Measurements from ENCODE around the gene ANKRD29. TPM values are rescaled to one million over a fixed set of nuclear protein-coding genes. Genes with fewer than 3 reads are reported as not detected.

ANKRD29 gene
- polyA plus RNA-seq, 1 experiment = 0.15 TPM

- Histone ChIP-seq H3K4me3 (ENCODE audit: low read depth, low read length) (no peak overlapping the region), H3K9me3 (ENCODE audit: control insufficient read depth, insufficient read depth, low read length) (no peaks in the 10 kb centered on the region), H3K27ac (ENCODE audit: low read depth, low read length) (no peak overlapping the region), H3K27me3 (ENCODE audit: control insufficient read depth, insufficient read depth, low read length) (no peaks in the 10 kb centered on the region)
- DNase-seq (ENCODE audit: low read depth, low spot score) = no peak
- TF ChIP-seq, protein P1, sequence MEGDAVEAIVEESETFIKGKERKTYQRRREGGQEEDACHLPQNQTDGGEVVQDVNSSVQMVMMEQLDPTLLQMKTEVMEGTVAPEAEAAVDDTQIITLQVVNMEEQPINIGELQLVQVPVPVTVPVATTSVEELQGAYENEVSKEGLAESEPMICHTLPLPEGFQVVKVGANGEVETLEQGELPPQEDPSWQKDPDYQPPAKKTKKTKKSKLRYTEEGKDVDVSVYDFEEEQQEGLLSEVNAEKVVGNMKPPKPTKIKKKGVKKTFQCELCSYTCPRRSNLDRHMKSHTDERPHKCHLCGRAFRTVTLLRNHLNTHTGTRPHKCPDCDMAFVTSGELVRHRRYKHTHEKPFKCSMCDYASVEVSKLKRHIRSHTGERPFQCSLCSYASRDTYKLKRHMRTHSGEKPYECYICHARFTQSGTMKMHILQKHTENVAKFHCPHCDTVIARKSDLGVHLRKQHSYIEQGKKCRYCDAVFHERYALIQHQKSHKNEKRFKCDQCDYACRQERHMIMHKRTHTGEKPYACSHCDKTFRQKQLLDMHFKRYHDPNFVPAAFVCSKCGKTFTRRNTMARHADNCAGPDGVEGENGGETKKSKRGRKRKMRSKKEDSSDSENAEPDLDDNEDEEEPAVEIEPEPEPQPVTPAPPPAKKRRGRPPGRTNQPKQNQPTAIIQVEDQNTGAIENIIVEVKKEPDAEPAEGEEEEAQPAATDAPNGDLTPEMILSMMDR (IDR thresholded peaks at IDR 0.05; ENCODE audit: low read depth, low read length) = no peak
- ChIA-PET CTCF (interaction anchor here (1.0 kb wide), 1 partner anchor 15 kb away, joined by 3 read pairs; no protein-coding TSS in a partner anchor), POLR2A (no interaction called here)
Observed at GRCh38 chr18:23572570-23572969, 90.1 kb downstream of the ANKRD29 start.

DNA sequence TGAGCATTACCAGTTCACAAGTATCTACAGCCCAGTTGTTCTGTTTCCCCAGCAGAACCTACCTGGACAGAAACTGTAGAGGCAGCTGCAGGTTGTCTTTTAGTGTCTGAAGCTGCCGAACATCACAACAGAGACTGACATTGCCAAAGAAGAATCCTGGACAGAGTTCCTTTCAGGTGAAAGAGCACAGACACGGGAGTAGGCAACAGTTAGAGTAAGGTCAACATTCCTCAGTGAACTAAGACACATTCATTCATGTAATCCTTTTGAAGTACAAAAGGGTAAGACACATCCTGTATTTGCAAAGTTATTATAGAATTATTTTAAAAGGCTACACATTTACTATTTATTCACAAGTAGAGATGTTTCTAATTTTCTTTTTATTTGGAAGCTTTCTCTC, 90.7 kb downstream of the ANKRD29 start:
- no peak for DNase-seq (ENCODE audit: low read depth, low spot score)
- TF ChIP-seq, protein P1 (IDR thresholded peaks at IDR 0.05; ENCODE audit: low read depth, low read length) = no peak
- H3K27ac ChIP-seq (ENCODE audit: low read depth, low read length) = no peak overlapping the region
- H3K4me3 ChIP-seq (ENCODE audit: low read depth, low read length) = no peak overlapping the region
- ChIA-PET POLR2A (no interaction called here), CTCF (interaction anchor here (1.0 to 1.1 kb wide), 2 partner anchors 15 to 131 kb away, joined by 3 to 4 read pairs; no protein-coding TSS in a partner anchor)
- H3K27me3 ChIP-seq (ENCODE audit: control insufficient read depth, insufficient read depth, low read length) = no peaks in the 10 kb centered on the region
- no peaks in the 10 kb centered on the region for H3K9me3 ChIP-seq (ENCODE audit: control insufficient read depth, insufficient read depth, low read length)

DNA sequence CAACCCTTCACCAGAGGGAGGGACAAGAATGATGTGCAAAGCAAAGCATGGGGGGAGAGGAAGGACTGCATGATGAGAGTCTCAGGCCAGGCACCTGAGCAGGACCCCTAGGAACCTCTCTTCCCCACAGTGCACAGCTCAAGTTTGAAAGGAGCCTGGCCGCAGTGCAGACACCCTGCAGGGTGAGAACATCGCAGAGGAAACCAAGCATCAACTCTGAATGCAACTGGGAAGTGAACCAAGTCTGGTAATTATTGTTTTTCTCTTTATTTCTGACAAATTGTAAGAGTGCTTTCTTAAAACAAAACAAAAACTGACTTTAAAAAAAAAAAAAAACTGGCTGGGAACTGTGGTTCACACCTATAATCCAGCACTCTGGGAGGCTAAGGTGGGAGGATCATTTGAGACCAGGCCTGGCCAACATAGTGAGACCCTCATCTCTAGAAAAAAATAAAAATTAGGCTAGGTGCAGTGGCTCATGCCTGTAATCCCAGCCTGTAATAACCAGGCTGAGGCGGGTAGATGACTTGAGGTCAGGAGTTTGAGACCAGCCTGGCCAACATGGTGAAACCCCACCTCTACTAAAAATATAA, 91.7 kb downstream of the ANKRD29 start:
- Histone ChIP-seq H3K9me3 (ENCODE audit: control insufficient read depth, insufficient read depth, low read length) (no peaks in the 10 kb centered on the region), H3K27ac (ENCODE audit: low read depth, low read length) (no peak overlapping the region), H3K4me3 (ENCODE audit: low read depth, low read length) (no peak overlapping the region), H3K27me3 (ENCODE audit: control insufficient read depth, insufficient read depth, low read length) (no peaks in the 10 kb centered on the region)
- TF ChIP-seq, protein P1 (IDR thresholded peaks at IDR 0.05; ENCODE audit: low read depth, low read length) = no peak
- no peak for DNase-seq (ENCODE audit: low read depth, low spot score)
- CTCF ChIA-PET = interaction anchor here (1.1 kb wide), 1 partner anchor 132 kb away, joined by 4 read pairs; no protein-coding TSS in a partner anchor
- POLR2A ChIA-PET = no interaction called here

DNA sequence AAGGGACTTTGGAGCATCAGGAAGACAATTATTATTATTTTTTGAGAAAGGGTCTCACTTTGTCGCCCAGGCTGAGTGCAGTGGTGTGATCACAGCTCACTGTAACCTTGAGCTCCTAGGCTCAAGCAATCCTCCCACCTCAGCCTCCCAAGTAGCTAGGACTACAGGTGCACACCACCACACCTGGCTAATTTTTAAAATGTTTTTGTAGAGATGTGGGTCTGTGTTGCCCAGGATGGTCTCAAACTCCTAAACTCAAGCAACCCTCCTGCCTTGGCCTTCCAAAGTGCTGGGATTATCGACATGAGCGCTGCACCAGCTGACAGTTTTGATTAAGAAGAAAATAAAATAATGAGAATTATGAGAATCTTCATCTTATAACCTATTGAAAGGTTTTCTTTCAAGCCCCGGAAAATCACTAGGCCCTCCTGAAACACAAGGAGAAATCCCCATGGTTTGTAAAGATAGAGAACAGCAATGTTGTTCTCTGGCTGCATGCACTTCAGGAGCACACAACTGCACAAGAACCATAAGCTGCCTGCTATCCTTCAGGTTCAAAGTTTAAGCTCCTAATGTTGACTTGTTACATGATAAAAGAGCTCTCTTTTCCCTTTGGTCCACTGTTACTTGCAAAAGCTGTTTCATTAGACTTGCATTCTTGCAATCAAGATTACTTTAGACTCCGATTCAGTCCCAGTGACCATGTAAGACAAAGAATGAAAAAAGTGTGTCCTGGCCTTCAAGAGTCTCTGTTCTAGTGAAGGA, 93.2 kb downstream of the ANKRD29 start:
- Histone ChIP-seq H3K4me3 (ENCODE audit: low read depth, low read length) (no peak overlapping the region), H3K27ac (ENCODE audit: low read depth, low read length) (no peak overlapping the region), H3K9me3 (ENCODE audit: control insufficient read depth, insufficient read depth, low read length) (no peaks in the 10 kb centered on the region), H3K27me3 (ENCODE audit: control insufficient read depth, insufficient read depth, low read length) (no peaks in the 10 kb centered on the region)
- TF ChIP-seq, protein P1 (IDR thresholded peaks at IDR 0.05; ENCODE audit: low read depth, low read length) = no peak
- DNase-seq (ENCODE audit: low read depth, low spot score) = no peak
- ChIA-PET POLR2A (no interaction called here), CTCF (interaction anchor here (1.0 to 1.8 kb wide), 3 partner anchors 12 to 134 kb away, joined by 3 to 4 read pairs (median 3); no protein-coding TSS in a partner anchor)

All from AG04450 (cell line).